Measurements from ENCODE around the gene HCN2.

HCN2 gene

GRCh38 chr19:641702-642101, 52.0 kb downstream of the HCN2 start:
- Histone ChIP-seq H3K9me3 (ENCODE audit: severe bottlenecking) (no peaks in the 10 kb centered on the region), H3K27ac (no peak overlapping the region), H3K27me3 (ENCODE audit: insufficient read depth, low read depth, severe bottlenecking) (peaks cover 8% of the 10 kb centered on the region), H3K4me3 (ENCODE audit: low read depth, low read length) (no peak overlapping the region), H3K36me3 (peaks cover 19% of the 10 kb centered on the region)
- no peak for TF ChIP-seq CTCF (IDR thresholded peaks at IDR 0.05; ENCODE audit: low read depth, low read length)
- DNase-seq = no peak

GRCh38 chr19:642767-643727, 53.4 kb downstream of the HCN2 start:
- no peak for DNase-seq
- no peaks in the 10 kb centered on the region for H3K9me3 ChIP-seq (ENCODE audit: severe bottlenecking)
- TF ChIP-seq CTCF (IDR thresholded peaks at IDR 0.05; ENCODE audit: low read depth, low read length) = no peak
- no peak overlapping the region for H3K4me3 ChIP-seq (ENCODE audit: low read depth, low read length)
- peaks cover 32% of the 10 kb centered on the region for H3K36me3 ChIP-seq
- H3K27ac ChIP-seq = no peak overlapping the region
- peaks cover 8% of the 10 kb centered on the region for H3K27me3 ChIP-seq (ENCODE audit: insufficient read depth, low read depth, severe bottlenecking)

GRCh38 chr19:643736-644135, 54.1 kb downstream of the HCN2 start:
- DNase-seq = no peak
- Histone ChIP-seq H3K27me3 (ENCODE audit: insufficient read depth, low read depth, severe bottlenecking) (peaks cover 4% of the 10 kb centered on the region), H3K36me3 (peaks cover 36% of the 10 kb centered on the region), H3K27ac (no peak overlapping the region), H3K4me3 (ENCODE audit: low read depth, low read length) (no peak overlapping the region), H3K9me3 (ENCODE audit: severe bottlenecking) (no peaks in the 10 kb centered on the region)
- no peak for TF ChIP-seq CTCF (IDR thresholded peaks at IDR 0.05; ENCODE audit: low read depth, low read length)

GRCh38 chr19:644363-644762, 54.7 kb downstream of the HCN2 start:
- H3K4me3 ChIP-seq (ENCODE audit: low read depth, low read length) = no peak overlapping the region
- DNase-seq = no peak
- no peaks in the 10 kb centered on the region for H3K9me3 ChIP-seq (ENCODE audit: severe bottlenecking)

GRCh38 chr19:644789-645188, 55.1 kb downstream of the HCN2 start:
- no peak for DNase-seq
- no peaks in the 10 kb centered on the region for H3K27me3 ChIP-seq (ENCODE audit: insufficient read depth, low read depth, severe bottlenecking)
- H3K27ac ChIP-seq = no peak overlapping the region
- H3K9me3 ChIP-seq (ENCODE audit: severe bottlenecking) = no peaks in the 10 kb centered on the region
- TF ChIP-seq CTCF (IDR thresholded peaks at IDR 0.05; ENCODE audit: low read depth, low read length) = no peak
- no peak overlapping the region for H3K4me3 ChIP-seq (ENCODE audit: low read depth, low read length)
- H3K36me3 ChIP-seq = peaks cover 45% of the 10 kb centered on the region

More at GRCh38 chr19:644363-644762, 54.7 kb downstream of the HCN2 start:
- H3K36me3 ChIP-seq = peaks cover 43% of the 10 kb centered on the region
- no peaks in the 10 kb centered on the region for H3K27me3 ChIP-seq (ENCODE audit: insufficient read depth, low read depth, severe bottlenecking)
- no peak overlapping the region for H3K27ac ChIP-seq
- no peak for TF ChIP-seq CTCF (IDR thresholded peaks at IDR 0.05; ENCODE audit: low read depth, low read length)
